ENCODE data around the gene ARL6IP6.
A peak's percentile ranks its signal among the peaks of the same experiment; 100 is the strongest.
"Not testable (repeated sequence)": the region's sequence is repeated elsewhere in the genome, so short reads cannot be mapped to it uniquely, and the experiment has no call there.

ARL6IP6 gene

GRCh38 chr2:152740743-152741328, 22.4 kb downstream of the ARL6IP6 start:
- no peak overlapping the region for H3K4me3 ChIP-seq (ENCODE audit: low read length)
- no peak for DNase-seq (ENCODE audit: low read depth)
- TF ChIP-seq CTCF (conservative IDR thresholded peaks at IDR 0.05; ENCODE audit: low read depth, low read length), result peak; percentile 76

- peak; percentile 68 for TF ChIP-seq CTCF (conservative IDR thresholded peaks at IDR 0.05; ENCODE audit: low read depth, low read length)
- DNase-seq (ENCODE audit: low read depth), result no peak
- no peak overlapping the region for H3K4me3 ChIP-seq (ENCODE audit: low read length)
Observed at GRCh38 chr2:152743002-152743401, 24.6 kb downstream of the ARL6IP6 start.

- not testable (repeated sequence) for DNase-seq (ENCODE audit: low read depth); H3K4me3 ChIP-seq (ENCODE audit: low read length)
Observed at GRCh38 chr2:152747751-152748150, 29.3 kb downstream of the ARL6IP6 start.

GRCh38 chr2:152755029-152755428, 36.6 kb downstream of the ARL6IP6 start:
- TF ChIP-seq CTCF (conservative IDR thresholded peaks at IDR 0.05; ENCODE audit: low read depth, low read length), result peak; percentile 38
- no peak for DNase-seq (ENCODE audit: low read depth)
- no peak overlapping the region for H3K4me3 ChIP-seq (ENCODE audit: low read length)

- no peak overlapping the region for H3K4me3 ChIP-seq (ENCODE audit: low read length)
- DNase-seq (ENCODE audit: low read depth), result no peak
- TF ChIP-seq CTCF (conservative IDR thresholded peaks at IDR 0.05; ENCODE audit: low read depth, low read length), result no peak
Observed at GRCh38 chr2:152759290-152760072, 41.1 kb downstream of the ARL6IP6 start.

- DNase-seq (ENCODE audit: low read depth), result no peak
- no peak overlapping the region for H3K4me3 ChIP-seq (ENCODE audit: low read length)
- no peak for TF ChIP-seq CTCF (conservative IDR thresholded peaks at IDR 0.05; ENCODE audit: low read depth, low read length)
Observed at GRCh38 chr2:152761214-152761613, 42.8 kb downstream of the ARL6IP6 start.

- TF ChIP-seq CTCF (conservative IDR thresholded peaks at IDR 0.05; ENCODE audit: low read depth, low read length), result no peak
- H3K4me3 ChIP-seq (ENCODE audit: low read length), result no peak overlapping the region
- DNase-seq (ENCODE audit: low read depth), result no peak
Observed at GRCh38 chr2:152762202-152762601, 43.8 kb downstream of the ARL6IP6 start.

- H3K4me3 ChIP-seq (ENCODE audit: low read length), result not testable (repeated sequence)
Observed at GRCh38 chr2:152763208-152763607, 44.8 kb downstream of the ARL6IP6 start.

More at GRCh38 chr2:152763208-152763607, 44.8 kb downstream of the ARL6IP6 start:
- DNase-seq (ENCODE audit: low read depth), result not testable (repeated sequence)

Measured in retinal pigment epithelial cell (primary cell).